ENCODE results near the gene DEFB131A.
"Not testable (repeated sequence)": the region's sequence is repeated elsewhere in the genome, so short reads cannot be mapped to it uniquely, and the experiment has no call there.

DNA sequence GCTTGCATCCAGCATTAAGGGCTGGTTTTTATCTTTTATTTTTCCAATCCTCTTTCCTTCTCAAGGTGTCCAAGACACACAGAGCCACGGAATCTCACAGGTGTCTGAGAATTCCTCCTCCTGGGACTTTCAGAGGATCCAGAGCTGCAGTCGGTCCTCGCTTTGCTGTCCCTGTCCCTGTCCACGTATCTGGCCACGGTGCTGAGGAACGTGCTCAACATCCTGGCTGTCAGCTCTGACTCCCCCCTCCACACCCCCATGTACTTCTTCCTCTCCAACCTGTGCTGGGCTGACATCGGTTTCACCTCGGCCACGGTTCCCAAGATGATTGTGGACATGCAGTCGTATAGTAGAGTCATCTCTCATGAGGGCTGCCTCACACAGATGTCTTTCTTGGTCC is 39.5 kb downstream of the DEFB131A start:
- TF ChIP-seq, protein P1, sequence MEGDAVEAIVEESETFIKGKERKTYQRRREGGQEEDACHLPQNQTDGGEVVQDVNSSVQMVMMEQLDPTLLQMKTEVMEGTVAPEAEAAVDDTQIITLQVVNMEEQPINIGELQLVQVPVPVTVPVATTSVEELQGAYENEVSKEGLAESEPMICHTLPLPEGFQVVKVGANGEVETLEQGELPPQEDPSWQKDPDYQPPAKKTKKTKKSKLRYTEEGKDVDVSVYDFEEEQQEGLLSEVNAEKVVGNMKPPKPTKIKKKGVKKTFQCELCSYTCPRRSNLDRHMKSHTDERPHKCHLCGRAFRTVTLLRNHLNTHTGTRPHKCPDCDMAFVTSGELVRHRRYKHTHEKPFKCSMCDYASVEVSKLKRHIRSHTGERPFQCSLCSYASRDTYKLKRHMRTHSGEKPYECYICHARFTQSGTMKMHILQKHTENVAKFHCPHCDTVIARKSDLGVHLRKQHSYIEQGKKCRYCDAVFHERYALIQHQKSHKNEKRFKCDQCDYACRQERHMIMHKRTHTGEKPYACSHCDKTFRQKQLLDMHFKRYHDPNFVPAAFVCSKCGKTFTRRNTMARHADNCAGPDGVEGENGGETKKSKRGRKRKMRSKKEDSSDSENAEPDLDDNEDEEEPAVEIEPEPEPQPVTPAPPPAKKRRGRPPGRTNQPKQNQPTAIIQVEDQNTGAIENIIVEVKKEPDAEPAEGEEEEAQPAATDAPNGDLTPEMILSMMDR (IDR thresholded peaks at IDR 0.05): not testable (repeated sequence)
- TF ChIP-seq POLR2A (IDR thresholded peaks at IDR 0.05): not testable (repeated sequence)

All from suprapubic skin (tissue), 3 donors.